ENCODE measurements around the gene LHFPL3.

DNA sequence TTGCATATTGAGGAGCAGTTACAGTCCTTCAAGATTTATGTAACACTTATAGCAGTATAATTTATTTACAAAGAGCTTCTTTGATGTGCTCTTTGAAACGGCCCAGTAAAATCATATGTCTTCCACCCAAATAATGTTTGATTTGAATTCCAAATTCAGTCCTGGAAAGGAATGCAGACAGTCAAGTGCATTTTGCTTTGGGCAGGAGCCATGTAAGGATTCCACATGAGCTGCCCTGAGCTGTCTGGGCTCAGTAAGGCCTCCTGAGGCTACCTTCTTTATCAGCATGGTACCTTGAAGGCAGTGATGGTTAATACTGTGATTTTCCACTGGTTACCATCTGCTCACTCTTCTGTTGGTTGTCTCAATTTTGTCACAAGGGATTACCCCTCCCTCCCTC, 41.6 kb upstream of the LHFPL3 start:
- TF ChIP-seq, protein P1, sequence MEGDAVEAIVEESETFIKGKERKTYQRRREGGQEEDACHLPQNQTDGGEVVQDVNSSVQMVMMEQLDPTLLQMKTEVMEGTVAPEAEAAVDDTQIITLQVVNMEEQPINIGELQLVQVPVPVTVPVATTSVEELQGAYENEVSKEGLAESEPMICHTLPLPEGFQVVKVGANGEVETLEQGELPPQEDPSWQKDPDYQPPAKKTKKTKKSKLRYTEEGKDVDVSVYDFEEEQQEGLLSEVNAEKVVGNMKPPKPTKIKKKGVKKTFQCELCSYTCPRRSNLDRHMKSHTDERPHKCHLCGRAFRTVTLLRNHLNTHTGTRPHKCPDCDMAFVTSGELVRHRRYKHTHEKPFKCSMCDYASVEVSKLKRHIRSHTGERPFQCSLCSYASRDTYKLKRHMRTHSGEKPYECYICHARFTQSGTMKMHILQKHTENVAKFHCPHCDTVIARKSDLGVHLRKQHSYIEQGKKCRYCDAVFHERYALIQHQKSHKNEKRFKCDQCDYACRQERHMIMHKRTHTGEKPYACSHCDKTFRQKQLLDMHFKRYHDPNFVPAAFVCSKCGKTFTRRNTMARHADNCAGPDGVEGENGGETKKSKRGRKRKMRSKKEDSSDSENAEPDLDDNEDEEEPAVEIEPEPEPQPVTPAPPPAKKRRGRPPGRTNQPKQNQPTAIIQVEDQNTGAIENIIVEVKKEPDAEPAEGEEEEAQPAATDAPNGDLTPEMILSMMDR (conservative IDR thresholded peaks at IDR 0.05; ENCODE audit: low read depth, low read length), result no peak
- no peak for TF ChIP-seq EZH2 (IDR thresholded peaks at IDR 0.05; ENCODE audit: borderline replicate concordance, low read depth, low read length, poor library complexity, severe bottlenecking)

Data from A673 (cell line).